Upper lobe of right lung (tissue), 1 donor: ENCODE data around the gene CERK. TPM values are rescaled to one million over a fixed set of nuclear protein-coding genes. Genes with fewer than 3 reads are reported as not detected.

Experiments
- ATAC-seq: fragments of 200-7000 bp; cut with Tn5 transposase; one replicate; pipeline ENCODE4 v1.9.1; 2020; ENCODE audit warnings: mild to moderate bottlenecking, moderate library complexity
- DNase-seq: peaks from one replicate; pipeline ENCODE4 v3.0.0-alpha.2; 2020
- H3K27ac ChIP-seq: fragments of 200-600 bp; one replicate; pipeline ENCODE4 v1.8.0; 2022
- H3K27me3 ChIP-seq: fragments of 200-600 bp; one replicate; pipeline ENCODE4 v1.8.0; 2022; ENCODE audit warnings: mild to moderate bottlenecking
- H3K36me3 ChIP-seq: fragments of 200-600 bp; one replicate; pipeline ENCODE4 v1.8.0; 2022
- H3K4me1 ChIP-seq: fragments of 200-600 bp; one replicate; pipeline ENCODE4 v1.8.0; 2022
- H3K4me3 ChIP-seq: fragments of 200-600 bp; one replicate; pipeline ENCODE4 v1.8.0; 2022; ENCODE audit warnings: mild to moderate bottlenecking
- H3K9me3 ChIP-seq: fragments of 200-600 bp; one replicate; pipeline ENCODE4 v1.8.0; 2022
- CTCF ChIP-seq: fragments of 200-600 bp; IDR thresholded peaks from one replicate; pipeline ENCODE4 v1.8.0; 2022; ENCODE audit warnings: antibody characterized with exemption
- intact Hi-C: fragments of 100-400 bp; cut with DNase I; formaldehyde crosslinking; loops from one replicate; pipeline ENCODE4 v1.11.0; 2022
- total RNA-seq: library from RNA; stranded (reverse); fragmentation: NEBNext Ultra II Directional; extraction: Animal tissue kit (Norgen Biotek cat#: 25700); gene quantifications from one replicate; pipeline ENCODE4 v1.2.1, GENCODE V29; 2021
- donor health status: DM: no; HTN: yes; CAD: no; lungs with severe emphysema.

CERK gene
- total RNA-seq, 1 donor from 2014 or later, result 28.1 TPM

GRCh38 chr22:46678785-46679700, 59.0 kb downstream of the CERK start:
- Histone ChIP-seq H3K27me3 (no peaks in the 10 kb centered on the region), H3K27ac (no peak overlapping the region), H3K36me3 (peaks cover 29% of the 10 kb centered on the region), H3K9me3 (no peaks in the 10 kb centered on the region), H3K4me1 (no peaks in the 10 kb centered on the region), H3K4me3 (no peak overlapping the region)
- ATAC-seq (no peak), DNase-seq (no peak)
- intact Hi-C loops, result no loop called here
- no peak for TF ChIP-seq CTCF

GRCh38 chr22:46678003-46678657, 59.9 kb downstream of the CERK start:
- Histone ChIP-seq H3K4me3 (no peak overlapping the region), H3K27ac (no peak overlapping the region), H3K4me1 (peaks cover 8% of the 10 kb centered on the region), H3K27me3 (no peaks in the 10 kb centered on the region), H3K36me3 (peaks cover 33% of the 10 kb centered on the region), H3K9me3 (no peaks in the 10 kb centered on the region)
- DNase-seq, result no peak
- no peak for TF ChIP-seq CTCF
- ATAC-seq, result no peak
- intact Hi-C loops, result no loop called here

- TF ChIP-seq CTCF, result no peak
- intact Hi-C loops, result no loop called here
- Histone ChIP-seq H3K27ac (no peak overlapping the region), H3K9me3 (no peaks in the 10 kb centered on the region), H3K36me3 (peaks cover 37% of the 10 kb centered on the region), H3K27me3 (no peaks in the 10 kb centered on the region), H3K4me1 (peaks cover 8% of the 10 kb centered on the region), H3K4me3 (no peak overlapping the region)
- no peak for ATAC-seq
- no peak for DNase-seq
Measured at GRCh38 chr22:46677323-46678002, 60.6 kb downstream of the CERK start.

DNA sequence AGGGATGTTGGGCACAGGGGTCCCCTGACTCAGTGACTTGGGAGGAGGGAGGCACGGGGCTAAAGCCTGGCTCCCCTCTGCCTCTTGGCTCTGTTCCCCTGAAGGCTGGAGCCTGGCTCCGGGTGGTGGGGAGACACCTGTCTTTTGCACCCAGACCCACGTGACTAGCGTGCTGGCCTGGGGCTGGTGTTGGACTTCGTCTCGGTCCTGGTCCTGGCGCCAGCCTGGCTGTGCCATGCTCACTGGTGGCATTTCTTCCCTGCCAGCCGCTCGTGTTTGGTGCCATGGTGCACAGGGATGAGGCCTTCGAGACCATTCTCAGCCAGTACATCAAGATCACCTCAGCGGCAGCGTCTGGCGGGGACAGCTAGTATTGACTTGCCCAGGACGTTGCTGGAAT, 61.2 kb downstream of the CERK start:
- no peaks in the 10 kb centered on the region for H3K27me3 ChIP-seq
- no peak for TF ChIP-seq CTCF
- no peak overlapping the region for H3K4me3 ChIP-seq
- no peak overlapping the region for H3K27ac ChIP-seq
- H3K4me1 ChIP-seq, result peaks cover 8% of the 10 kb centered on the region
- ATAC-seq (no peak), DNase-seq (no peak)
- intact Hi-C loops, result no loop called here
- no peaks in the 10 kb centered on the region for H3K9me3 ChIP-seq
- peaks cover 37% of the 10 kb centered on the region for H3K36me3 ChIP-seq

DNA sequence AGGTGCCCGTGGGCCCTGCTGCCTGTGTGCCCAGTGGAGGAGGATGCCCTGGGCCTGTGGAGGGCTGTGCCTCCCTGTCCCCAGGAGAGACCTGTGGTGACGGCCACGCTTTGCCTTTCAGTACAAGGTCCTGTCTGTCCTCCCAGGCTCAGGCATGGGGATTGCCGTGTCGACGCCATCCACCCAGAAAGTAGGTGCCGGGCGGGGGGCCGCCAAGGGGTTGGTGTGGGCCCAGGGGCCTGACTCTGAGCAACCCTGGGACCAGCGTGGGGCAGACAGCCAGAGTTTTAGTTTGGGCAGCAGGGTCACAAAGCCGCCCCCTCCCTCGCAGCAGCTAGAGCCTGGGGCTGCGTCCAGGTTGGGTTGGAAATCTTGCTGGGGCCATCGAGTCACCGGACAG, 61.6 kb downstream of the CERK start:
- DNase-seq (no peak), ATAC-seq (no peak)
- H3K27me3 ChIP-seq, result no peaks in the 10 kb centered on the region
- no peak for TF ChIP-seq CTCF
- intact Hi-C loops, result no loop called here
- H3K4me1 ChIP-seq, result peaks cover 8% of the 10 kb centered on the region
- no peak overlapping the region for H3K27ac ChIP-seq
- H3K9me3 ChIP-seq, result no peaks in the 10 kb centered on the region
- no peak overlapping the region for H3K4me3 ChIP-seq
- H3K36me3 ChIP-seq, result peaks cover 37% of the 10 kb centered on the region
